GM23338 (cell line): ENCODE data around the gene MED7. TPM values are rescaled to one million over a fixed set of nuclear protein-coding genes. Genes with fewer than 3 reads are reported as not detected.

ENCODE experiments used
- ATAC-seq: fragments of 200-7000 bp; cut with Tn5 transposase; 3 replicates; pipeline ENCODE4 v1.9.1; 2020
- DNase-seq: peaks from one replicate; pipeline ENCODE4 v3.0.0-alpha.2; 2015; ENCODE audit warnings: low spot score
- H2AFZ ChIP-seq: fragments of 200-600 bp; sonication (generic); 2 replicates; pipeline ENCODE4 v1.8.0; 2016; ENCODE audit warnings: antibody characterized with exemption, mild to moderate bottlenecking, moderate library complexity
- H3F3A ChIP-seq: fragments of 200-600 bp; sonication (generic); replicated peaks from 2 replicates; pipeline ENCODE4 v1.8.0; 2017; ENCODE audit warnings: antibody characterized with exemption, mixed run types, low read depth
- H3K27ac ChIP-seq: fragments of 200-600 bp; sonication (generic); 2 replicates; pipeline ENCODE4 v1.6.1; 2016; ENCODE audit warnings: low read depth
- H3K27me3 ChIP-seq: fragments of 200-600 bp; sonication (generic); 2 replicates; pipeline ENCODE4 v1.8.0; 2016; ENCODE audit warnings: mild to moderate bottlenecking, mixed run types, moderate library complexity; ENCODE audit not compliant: insufficient read depth
- H3K36me3 ChIP-seq: fragments of 200-600 bp; sonication (generic); 2 replicates; pipeline ENCODE4 v1.8.0; 2016; ENCODE audit warnings: mild to moderate bottlenecking; ENCODE audit not compliant: insufficient read depth
- H3K4me1 ChIP-seq: fragments of 200-600 bp; sonication (generic); 2 replicates; pipeline ENCODE4 v1.8.0; 2016; ENCODE audit warnings: mild to moderate bottlenecking, moderate library complexity; ENCODE audit not compliant: insufficient read depth
- H3K4me2 ChIP-seq: fragments of 200-600 bp; sonication (generic); 2 replicates; pipeline ENCODE4 v1.7.1; 2017; ENCODE audit warnings: mixed run types
- H3K4me3 ChIP-seq: fragments of 200-600 bp; sonication (generic); 2 replicates; pipeline ENCODE4 v1.6.1; 2016; ENCODE audit warnings: mixed run types
- H3K79me2 ChIP-seq: fragments of 200-600 bp; sonication (generic); replicated peaks from 2 replicates; pipeline ENCODE4 v1.8.0; 2017; ENCODE audit warnings: mild to moderate bottlenecking; ENCODE audit not compliant: insufficient read depth
- H3K9me2 ChIP-seq: fragments of 200-600 bp; sonication (generic); 2 replicates; pipeline ENCODE4 v1.8.0; 2017; ENCODE audit not compliant: insufficient read depth
- H4K20me1 ChIP-seq: fragments of 200-600 bp; sonication (generic); replicated peaks from 2 replicates; pipeline ENCODE4 v1.8.0; 2017; ENCODE audit warnings: mild to moderate bottlenecking; ENCODE audit not compliant: insufficient read depth
- H3K27ac Mint-ChIP-seq: 2 replicates; pipeline ENCODE4 v1.8.0; 2020; ENCODE audit warnings: inconsistent platforms, mild to moderate bottlenecking, moderate library complexity, mixed read lengths
- H3K27me3 Mint-ChIP-seq: 3 replicates; pipeline ENCODE4 v1.8.0; 2022; ENCODE audit warnings: low read depth, mild to moderate bottlenecking, moderate library complexity, mixed read lengths, inconsistent platforms; ENCODE audit not compliant: insufficient read depth, poor library complexity
- H3K36me3 Mint-ChIP-seq: 3 replicates; pipeline ENCODE4 v1.8.0; 2021; ENCODE audit warnings: low read depth, mild to moderate bottlenecking, inconsistent platforms, moderate library complexity, mixed read lengths
- H3K4me1 Mint-ChIP-seq: 3 replicates; pipeline ENCODE4 v1.8.0; 2020; ENCODE audit warnings: mild to moderate bottlenecking, inconsistent platforms, mixed read lengths
- H3K4me3 Mint-ChIP-seq: 3 replicates; pipeline ENCODE4 v1.8.0; 2021; ENCODE audit warnings: moderate library complexity, mild to moderate bottlenecking, inconsistent platforms, mixed read lengths
- H3K9me3 Mint-ChIP-seq: 3 replicates; pipeline ENCODE4 v1.8.0; 2020; ENCODE audit warnings: moderate library complexity, mild to moderate bottlenecking, inconsistent platforms, mixed read lengths
- EZH2 ChIP-seq: fragments of 200-600 bp; sonication (generic); IDR thresholded peaks from one replicate; pipeline ENCODE4 v1.8.0; 2017; ENCODE audit warnings: antibody characterized with exemption, mild to moderate bottlenecking, low read depth; ENCODE audit not compliant: unreplicated experiment
- EZH2phosphoT487 ChIP-seq: fragments of 200-600 bp; sonication (generic); IDR thresholded peaks from one replicate; pipeline ENCODE4 v1.8.1; 2018; ENCODE audit warnings: antibody characterized with exemption; ENCODE audit not compliant: unreplicated experiment
- NANOG ChIP-seq: IDR thresholded peaks from 2 replicates; pipeline ENCODE4 v1.6.1; 2016; ENCODE audit warnings: antibody characterized with exemption, borderline replicate concordance
- POLR2AphosphoS5 ChIP-seq: IDR thresholded peaks from 2 replicates; pipeline ENCODE4 v1.6.1; 2016; ENCODE audit warnings: antibody characterized with exemption, low read depth
- STAT1 ChIP-seq: IDR thresholded peaks from one replicate; pipeline ENCODE4 v1.6.1; 2016; ENCODE audit warnings: antibody characterized with exemption; ENCODE audit not compliant: unreplicated experiment
- ZNF114 ChIP-seq: fragments of 250-450 bp; sonication (Bioruptor Pico); IDR thresholded peaks from 2 replicates; pipeline ENCODE4 v1.5.0; 2020; ENCODE audit warnings: mild to moderate bottlenecking, moderate library complexity
- ZNF331 ChIP-seq: fragments of 250-450 bp; sonication (Bioruptor Pico); IDR thresholded peaks from 2 replicates; pipeline ENCODE4 v1.5.0; 2020; ENCODE audit warnings: low read depth, mild to moderate bottlenecking, moderate library complexity
- polyA plus RNA-seq: library from polyadenylated mRNA; unstranded; fragments of >200 nt; fragmentation: Nextera tagmentation; extraction: Ambion mirVana; gene quantifications from 2 replicates; pipeline ENCODE4 v1.2.1, GENCODE V29; 2016
- total RNA-seq: library from RNA; depleted of rRNA; stranded (reverse); fragments of >200 nt; shearing (Covaris generic); gene quantifications from 2 replicates; pipeline ENCODE4 v1.2.3, GENCODE V29; 2014
- TF ChIP-seq, protein P1 (sequence below): IDR thresholded peaks from one replicate; pipeline ENCODE4 v1.6.1; 2018; ENCODE audit warnings: antibody characterized with exemption; ENCODE audit not compliant: unreplicated experiment
- TF ChIP-seq, protein P2 (sequence below): fragments of 250-450 bp; sonication (Bioruptor Pico); IDR thresholded peaks from 2 replicates; pipeline ENCODE4 v1.5.0; 2020; ENCODE audit warnings: mild to moderate bottlenecking, moderate library complexity
- TF ChIP-seq, protein P3 (sequence below), 2 experiments: fragments of 200-600 bp in 1 of 2; sonication (generic) in 1 of 2; conservative IDR thresholded peaks; 2 replicates each; pipeline versions ENCODE4 v1.5.1 to v1.6.1; 2016 to 2017; ENCODE audit warnings: antibody characterized with exemption in 2 of 2, low read depth in 2 of 2, mild to moderate bottlenecking in 2 of 2, moderate library complexity in 1 of 2

The MED7 gene
- total and polyA plus RNA-seq, 2 experiments from 2014 or later: 9.7 to 34.4 TPM

DNA sequence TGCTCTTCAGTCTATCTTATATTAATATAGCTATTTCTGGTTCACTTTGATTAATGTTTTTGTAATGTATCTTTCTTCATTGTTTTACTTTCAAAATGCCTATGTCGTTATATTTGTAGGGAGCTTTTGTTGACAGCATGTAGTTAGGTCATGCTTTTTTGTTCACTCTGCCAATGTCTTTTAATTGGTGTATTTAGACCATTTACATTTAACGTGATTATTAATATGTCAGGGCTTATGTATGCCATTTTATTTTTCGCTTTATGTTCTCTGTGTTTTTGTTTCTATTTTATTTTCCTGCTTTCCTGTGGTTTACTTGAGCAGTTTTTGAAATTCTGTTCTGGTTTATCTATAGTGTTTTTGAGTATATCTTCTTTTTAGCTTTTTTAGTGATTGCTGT lies 12.6 kb upstream of the MED7 start:
- Histone ChIP-seq H3K27me3 (no peaks in the 10 kb centered on the region), H3K4me2 (no peak overlapping the region), H3K4me1 (no peaks in the 10 kb centered on the region), H3K9me2 (no peaks in the 10 kb centered on the region), H3F3A (no peaks in the 10 kb centered on the region), H3K4me3 (no peak overlapping the region), H2AFZ (no peak overlapping the region), H3K79me2 (no peaks in the 10 kb centered on the region), H4K20me1 (no peaks in the 10 kb centered on the region), H3K36me3 (no peaks in the 10 kb centered on the region), H3K27ac (no peak overlapping the region)
- TF ChIP-seq NANOG (no peak), POLR2AphosphoS5 (no peak), EZH2 (no peak), ZNF114 (no peak), EZH2phosphoT487 (no peak), ZNF331 (no peak), STAT1 (no peak)
- TF ChIP-seq, protein P1, sequence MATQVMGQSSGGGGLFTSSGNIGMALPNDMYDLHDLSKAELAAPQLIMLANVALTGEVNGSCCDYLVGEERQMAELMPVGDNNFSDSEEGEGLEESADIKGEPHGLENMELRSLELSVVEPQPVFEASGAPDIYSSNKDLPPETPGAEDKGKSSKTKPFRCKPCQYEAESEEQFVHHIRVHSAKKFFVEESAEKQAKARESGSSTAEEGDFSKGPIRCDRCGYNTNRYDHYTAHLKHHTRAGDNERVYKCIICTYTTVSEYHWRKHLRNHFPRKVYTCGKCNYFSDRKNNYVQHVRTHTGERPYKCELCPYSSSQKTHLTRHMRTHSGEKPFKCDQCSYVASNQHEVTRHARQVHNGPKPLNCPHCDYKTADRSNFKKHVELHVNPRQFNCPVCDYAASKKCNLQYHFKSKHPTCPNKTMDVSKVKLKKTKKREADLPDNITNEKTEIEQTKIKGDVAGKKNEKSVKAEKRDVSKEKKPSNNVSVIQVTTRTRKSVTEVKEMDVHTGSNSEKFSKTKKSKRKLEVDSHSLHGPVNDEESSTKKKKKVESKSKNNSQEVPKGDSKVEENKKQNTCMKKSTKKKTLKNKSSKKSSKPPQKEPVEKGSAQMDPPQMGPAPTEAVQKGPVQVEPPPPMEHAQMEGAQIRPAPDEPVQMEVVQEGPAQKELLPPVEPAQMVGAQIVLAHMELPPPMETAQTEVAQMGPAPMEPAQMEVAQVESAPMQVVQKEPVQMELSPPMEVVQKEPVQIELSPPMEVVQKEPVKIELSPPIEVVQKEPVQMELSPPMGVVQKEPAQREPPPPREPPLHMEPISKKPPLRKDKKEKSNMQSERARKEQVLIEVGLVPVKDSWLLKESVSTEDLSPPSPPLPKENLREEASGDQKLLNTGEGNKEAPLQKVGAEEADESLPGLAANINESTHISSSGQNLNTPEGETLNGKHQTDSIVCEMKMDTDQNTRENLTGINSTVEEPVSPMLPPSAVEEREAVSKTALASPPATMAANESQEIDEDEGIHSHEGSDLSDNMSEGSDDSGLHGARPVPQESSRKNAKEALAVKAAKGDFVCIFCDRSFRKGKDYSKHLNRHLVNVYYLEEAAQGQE: no peak
- TF ChIP-seq, protein P2, sequence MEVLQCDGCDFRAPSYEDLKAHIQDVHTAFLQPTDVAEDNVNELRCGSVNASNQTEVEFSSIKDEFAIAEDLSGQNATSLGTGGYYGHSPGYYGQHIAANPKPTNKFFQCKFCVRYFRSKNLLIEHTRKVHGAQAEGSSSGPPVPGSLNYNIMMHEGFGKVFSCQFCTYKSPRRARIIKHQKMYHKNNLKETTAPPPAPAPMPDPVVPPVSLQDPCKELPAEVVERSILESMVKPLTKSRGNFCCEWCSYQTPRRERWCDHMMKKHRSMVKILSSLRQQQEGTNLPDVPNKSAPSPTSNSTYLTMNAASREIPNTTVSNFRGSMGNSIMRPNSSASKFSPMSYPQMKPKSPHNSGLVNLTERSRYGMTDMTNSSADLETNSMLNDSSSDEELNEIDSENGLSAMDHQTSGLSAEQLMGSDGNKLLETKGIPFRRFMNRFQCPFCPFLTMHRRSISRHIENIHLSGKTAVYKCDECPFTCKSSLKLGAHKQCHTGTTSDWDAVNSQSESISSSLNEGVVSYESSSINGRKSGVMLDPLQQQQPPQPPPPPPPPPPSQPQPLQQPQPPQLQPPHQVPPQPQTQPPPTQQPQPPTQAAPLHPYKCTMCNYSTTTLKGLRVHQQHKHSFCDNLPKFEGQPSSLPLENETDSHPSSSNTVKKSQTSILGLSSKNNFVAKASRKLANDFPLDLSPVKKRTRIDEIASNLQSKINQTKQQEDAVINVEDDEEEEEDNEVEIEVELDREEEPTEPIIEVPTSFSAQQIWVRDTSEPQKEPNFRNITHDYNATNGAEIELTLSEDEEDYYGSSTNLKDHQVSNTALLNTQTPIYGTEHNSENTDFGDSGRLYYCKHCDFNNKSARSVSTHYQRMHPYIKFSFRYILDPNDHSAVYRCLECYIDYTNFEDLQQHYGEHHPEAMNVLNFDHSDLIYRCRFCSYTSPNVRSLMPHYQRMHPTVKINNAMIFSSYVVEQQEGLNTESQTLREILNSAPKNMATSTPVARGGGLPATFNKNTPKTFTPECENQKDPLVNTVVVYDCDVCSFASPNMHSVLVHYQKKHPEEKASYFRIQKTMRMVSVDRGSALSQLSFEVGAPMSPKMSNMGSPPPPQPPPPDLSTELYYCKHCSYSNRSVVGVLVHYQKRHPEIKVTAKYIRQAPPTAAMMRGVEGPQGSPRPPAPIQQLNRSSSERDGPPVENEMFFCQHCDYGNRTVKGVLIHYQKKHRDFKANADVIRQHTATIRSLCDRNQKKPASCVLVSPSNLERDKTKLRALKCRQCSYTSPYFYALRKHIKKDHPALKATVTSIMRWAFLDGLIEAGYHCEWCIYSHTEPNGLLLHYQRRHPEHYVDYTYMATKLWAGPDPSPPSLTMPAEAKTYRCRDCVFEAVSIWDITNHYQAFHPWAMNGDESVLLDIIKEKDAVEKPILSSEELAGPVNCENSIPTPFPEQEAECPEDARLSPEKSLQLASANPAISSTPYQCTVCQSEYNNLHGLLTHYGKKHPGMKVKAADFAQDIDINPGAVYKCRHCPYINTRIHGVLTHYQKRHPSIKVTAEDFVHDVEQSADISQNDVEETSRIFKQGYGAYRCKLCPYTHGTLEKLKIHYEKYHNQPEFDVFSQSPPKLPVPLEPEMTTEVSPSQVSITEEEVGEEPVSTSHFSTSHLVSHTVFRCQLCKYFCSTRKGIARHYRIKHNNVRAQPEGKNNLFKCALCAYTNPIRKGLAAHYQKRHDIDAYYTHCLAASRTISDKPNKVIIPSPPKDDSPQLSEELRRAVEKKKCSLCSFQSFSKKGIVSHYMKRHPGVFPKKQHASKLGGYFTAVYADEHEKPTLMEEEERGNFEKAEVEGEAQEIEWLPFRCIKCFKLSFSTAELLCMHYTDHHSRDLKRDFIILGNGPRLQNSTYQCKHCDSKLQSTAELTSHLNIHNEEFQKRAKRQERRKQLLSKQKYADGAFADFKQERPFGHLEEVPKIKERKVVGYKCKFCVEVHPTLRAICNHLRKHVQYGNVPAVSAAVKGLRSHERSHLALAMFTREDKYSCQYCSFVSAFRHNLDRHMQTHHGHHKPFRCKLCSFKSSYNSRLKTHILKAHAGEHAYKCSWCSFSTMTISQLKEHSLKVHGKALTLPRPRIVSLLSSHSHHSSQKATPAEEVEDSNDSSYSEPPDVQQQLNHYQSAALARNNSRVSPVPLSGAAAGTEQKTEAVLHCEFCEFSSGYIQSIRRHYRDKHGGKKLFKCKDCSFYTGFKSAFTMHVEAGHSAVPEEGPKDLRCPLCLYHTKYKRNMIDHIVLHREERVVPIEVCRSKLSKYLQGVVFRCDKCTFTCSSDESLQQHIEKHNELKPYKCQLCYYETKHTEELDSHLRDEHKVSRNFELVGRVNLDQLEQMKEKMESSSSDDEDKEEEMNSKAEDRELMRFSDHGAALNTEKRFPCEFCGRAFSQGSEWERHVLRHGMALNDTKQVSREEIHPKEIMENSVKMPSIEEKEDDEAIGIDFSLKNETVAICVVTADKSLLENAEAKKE (CRISPR knock-in tag): no peak
- TF ChIP-seq, protein P3, sequence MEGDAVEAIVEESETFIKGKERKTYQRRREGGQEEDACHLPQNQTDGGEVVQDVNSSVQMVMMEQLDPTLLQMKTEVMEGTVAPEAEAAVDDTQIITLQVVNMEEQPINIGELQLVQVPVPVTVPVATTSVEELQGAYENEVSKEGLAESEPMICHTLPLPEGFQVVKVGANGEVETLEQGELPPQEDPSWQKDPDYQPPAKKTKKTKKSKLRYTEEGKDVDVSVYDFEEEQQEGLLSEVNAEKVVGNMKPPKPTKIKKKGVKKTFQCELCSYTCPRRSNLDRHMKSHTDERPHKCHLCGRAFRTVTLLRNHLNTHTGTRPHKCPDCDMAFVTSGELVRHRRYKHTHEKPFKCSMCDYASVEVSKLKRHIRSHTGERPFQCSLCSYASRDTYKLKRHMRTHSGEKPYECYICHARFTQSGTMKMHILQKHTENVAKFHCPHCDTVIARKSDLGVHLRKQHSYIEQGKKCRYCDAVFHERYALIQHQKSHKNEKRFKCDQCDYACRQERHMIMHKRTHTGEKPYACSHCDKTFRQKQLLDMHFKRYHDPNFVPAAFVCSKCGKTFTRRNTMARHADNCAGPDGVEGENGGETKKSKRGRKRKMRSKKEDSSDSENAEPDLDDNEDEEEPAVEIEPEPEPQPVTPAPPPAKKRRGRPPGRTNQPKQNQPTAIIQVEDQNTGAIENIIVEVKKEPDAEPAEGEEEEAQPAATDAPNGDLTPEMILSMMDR (conservative IDR thresholded peaks at IDR 0.05; ENCODE audit: low read depth in 2 of 2): no peak
- DNase-seq (no peak), ATAC-seq (no peak)
- no peaks in the 10 kb centered on the region for H3K36me3 Mint-ChIP-seq
- H3K4me3 Mint-ChIP-seq: no peak overlapping the region
- no peaks in the 10 kb centered on the region for H3K4me1 Mint-ChIP-seq
- H3K27me3 Mint-ChIP-seq: no peaks in the 10 kb centered on the region
- no peaks in the 10 kb centered on the region for H3K9me3 Mint-ChIP-seq
- H3K27ac Mint-ChIP-seq: no peak overlapping the region
